Urothelium cell line (cell line): ENCODE data around the gene MAPK8IP1.
"Not testable (repeated sequence)": the region's sequence is repeated elsewhere in the genome, so short reads cannot be mapped to it uniquely, and the experiment has no call there.

Source experiments
- DNase-seq: peaks from one replicate; pipeline ENCODE4 v3.0.0; 2011; ENCODE audit warnings: low spot score, mixed read lengths
- FAIRE-seq: peaks from 2 replicates; lab custom pipeline; 2011; peaks lifted over from hg19 to GRCh38; lab: Jason Lieb, UNC

MAPK8IP1 gene

GRCh38 chr11:45885274-45885920 is at the start of gene MAPK8IP1:
TSS of gene MAPK8IP1 (plus strand) at chr11:45885651. CDS start at chr11:45885821, 170 bp downstream.
- DNase-seq: peak; percentile 82
- no peak for FAIRE-seq

- FAIRE-seq: no peak
- DNase-seq: no peak
Observed at GRCh38 chr11:45839204-45839603, 46.2 kb upstream of the MAPK8IP1 start.

- FAIRE-seq, DNase-seq: not testable (repeated sequence)
Observed at GRCh38 chr11:45840251-45840650, 45.2 kb upstream of the MAPK8IP1 start.

- no peak for FAIRE-seq
- peak; percentile 88 for DNase-seq
Observed at GRCh38 chr11:45843158-45843924, 42.1 kb upstream of the MAPK8IP1 start.

- DNase-seq (no peak), FAIRE-seq (no peak)
Observed at GRCh38 chr11:45844822-45845578, 40.5 kb upstream of the MAPK8IP1 start.

DNA sequence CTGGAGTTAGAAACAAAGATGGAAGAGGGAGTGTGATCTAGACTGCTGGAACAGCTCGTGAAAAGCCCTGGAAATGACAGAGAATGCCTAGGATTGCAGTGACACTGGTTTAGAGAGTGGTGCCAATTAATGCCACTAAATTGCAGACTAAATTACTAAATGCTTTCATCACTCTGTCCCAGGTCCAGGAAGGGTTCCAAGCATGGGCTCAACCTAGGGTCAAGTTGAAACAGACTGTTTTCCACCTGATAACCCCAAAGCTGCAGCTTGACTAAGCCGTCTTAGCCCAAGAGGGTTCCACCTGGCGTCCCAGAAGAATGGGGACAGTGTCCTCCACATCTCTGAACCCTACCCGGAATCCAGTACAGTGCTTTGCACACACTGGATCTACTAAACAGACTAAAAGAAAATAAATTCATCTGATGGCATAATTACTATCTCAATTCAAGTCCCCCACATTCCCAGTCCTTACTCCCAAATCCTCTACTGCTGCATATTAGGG is 39.2 kb upstream of the MAPK8IP1 start:
- no peak for DNase-seq
- FAIRE-seq: no peak

- peak; percentile 93 for FAIRE-seq
- DNase-seq: peak; percentile 99
Observed at GRCh38 chr11:45846974-45847910, 38.2 kb upstream of the MAPK8IP1 start, which contains the start of gene CRY2. TSS of gene CRY2 (plus strand) at chr11:45847475. CDS start at chr11:45847491, 16 bp downstream.

DNA sequence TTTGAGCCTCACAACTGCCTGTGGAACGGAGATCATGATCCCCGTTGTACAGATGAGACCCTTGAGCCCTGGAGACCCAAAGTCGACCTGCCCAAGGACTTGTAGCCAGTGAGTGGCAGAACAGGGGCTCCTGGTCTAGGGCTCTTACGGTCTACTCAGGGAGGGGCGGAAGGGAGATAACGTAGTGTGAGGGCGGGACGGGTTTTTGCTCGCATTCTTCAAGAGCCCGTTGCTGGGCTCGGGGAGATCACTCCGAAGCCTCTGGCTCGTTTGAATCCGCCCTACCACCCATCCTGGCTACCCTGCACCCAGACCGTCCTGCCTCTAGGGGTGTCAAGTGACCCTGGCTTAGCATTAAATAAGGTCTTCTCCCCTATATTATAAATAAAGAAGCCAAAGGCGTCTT is 37.5 kb upstream of the MAPK8IP1 start:
- no peak for FAIRE-seq

GRCh38 chr11:45848654-45849081 is 36.8 kb upstream of the MAPK8IP1 start:
- DNase-seq (no peak), FAIRE-seq (no peak)

More for the DNA sequence above, 37.5 kb upstream of the MAPK8IP1 start:
- DNase-seq: peak; percentile 58

- DNase-seq: no peak
- FAIRE-seq: no peak
Observed at GRCh38 chr11:45850446-45850845, 35.0 kb upstream of the MAPK8IP1 start.

DNA sequence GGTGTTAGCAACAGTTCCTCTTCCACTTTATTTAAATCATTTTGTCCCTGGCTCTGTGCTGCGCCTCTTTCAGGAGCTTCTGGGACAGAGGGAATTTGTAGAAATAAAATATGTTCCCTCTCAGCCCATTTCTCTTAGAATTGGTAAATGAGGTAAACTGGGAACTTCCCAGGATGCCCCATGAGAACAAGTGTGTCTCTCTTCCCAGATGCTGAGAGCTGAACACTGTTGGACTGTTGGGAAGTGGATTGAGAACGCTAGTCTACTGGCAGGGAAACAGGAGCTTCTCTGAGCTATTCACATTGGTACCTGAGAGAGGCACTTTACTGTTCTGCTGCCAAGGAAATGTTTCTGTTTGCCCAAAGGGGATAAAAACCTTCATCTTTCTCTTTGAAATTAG is 34.2 kb upstream of the MAPK8IP1 start:
- DNase-seq (no peak), FAIRE-seq (no peak)

- no peak for DNase-seq
- no peak for FAIRE-seq
Observed at GRCh38 chr11:45852018-45852711, 33.3 kb upstream of the MAPK8IP1 start.

DNA sequence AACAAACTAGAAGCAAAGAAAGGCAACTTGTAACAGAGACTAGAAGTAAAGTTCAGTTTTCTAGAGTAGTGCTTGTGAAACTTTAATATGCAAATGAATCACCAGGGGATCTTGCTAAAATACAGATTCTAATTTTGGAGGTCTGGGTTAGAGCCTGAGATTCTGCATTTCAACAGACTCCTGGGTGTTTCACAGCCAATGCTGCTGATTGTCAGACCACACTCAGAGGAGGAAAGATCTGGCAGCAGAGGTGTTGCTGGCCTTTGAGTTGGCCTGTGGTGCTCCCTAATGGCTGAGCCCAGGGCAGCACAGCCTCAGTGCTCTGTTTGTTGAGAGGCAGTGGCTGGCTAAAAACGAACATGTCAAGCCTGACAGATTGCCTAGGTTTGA is 32.7 kb upstream of the MAPK8IP1 start:
- DNase-seq: no peak
- no peak for FAIRE-seq

- FAIRE-seq: no peak
- no peak for DNase-seq
Observed at GRCh38 chr11:45853332-45854219, 31.9 kb upstream of the MAPK8IP1 start.

- FAIRE-seq: no peak
- no peak for DNase-seq
Observed at GRCh38 chr11:45855308-45855707, 30.1 kb upstream of the MAPK8IP1 start.

DNA sequence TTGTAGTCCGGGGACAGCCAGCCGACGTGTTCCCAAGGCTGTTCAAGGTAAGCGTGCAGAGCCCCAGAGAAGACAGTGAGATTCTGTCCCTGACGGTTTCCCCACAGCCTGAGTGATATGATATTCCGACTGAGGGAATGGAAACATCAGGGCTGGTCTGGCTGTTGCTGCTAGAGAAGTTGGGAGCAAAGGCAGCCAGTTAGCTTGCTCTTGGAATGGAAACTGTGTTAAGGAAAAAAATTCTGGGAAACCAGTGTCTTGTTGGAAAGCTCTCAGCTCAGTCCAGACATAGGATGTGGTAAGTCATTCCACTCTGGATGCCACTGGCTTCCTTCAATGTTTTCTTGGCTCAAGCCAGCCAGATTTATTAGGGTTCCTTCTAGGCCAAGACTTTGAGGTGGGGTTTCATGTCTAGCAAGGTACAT is 29.4 kb upstream of the MAPK8IP1 start:
- DNase-seq (no peak), FAIRE-seq (no peak)

DNA sequence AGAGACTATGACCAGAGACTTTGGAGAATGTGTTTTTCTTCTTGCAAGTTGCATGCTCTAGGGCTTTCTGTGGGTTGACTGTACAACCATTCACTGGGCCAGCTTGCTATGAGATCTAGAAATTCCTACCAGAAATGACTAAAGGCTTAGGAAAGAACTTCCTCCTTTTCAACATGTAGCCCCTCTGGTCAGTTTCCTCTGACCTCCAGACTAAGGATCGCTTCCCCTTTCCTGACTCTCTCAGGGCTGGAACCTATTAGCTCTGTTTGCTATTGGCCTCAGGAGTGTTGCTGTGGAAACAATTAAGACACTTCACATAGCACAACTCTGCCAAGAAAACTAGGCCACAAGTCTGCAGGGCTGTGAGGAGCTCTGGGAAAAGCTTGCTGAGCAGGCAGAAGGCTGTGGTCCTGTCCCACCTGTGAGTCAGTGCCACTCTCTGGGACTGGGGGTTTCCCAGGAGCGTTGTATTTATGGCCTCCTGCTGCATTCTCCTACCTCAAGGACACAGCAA is 27.4 kb upstream of the MAPK8IP1 start:
- FAIRE-seq (no peak), DNase-seq (no peak)

DNA sequence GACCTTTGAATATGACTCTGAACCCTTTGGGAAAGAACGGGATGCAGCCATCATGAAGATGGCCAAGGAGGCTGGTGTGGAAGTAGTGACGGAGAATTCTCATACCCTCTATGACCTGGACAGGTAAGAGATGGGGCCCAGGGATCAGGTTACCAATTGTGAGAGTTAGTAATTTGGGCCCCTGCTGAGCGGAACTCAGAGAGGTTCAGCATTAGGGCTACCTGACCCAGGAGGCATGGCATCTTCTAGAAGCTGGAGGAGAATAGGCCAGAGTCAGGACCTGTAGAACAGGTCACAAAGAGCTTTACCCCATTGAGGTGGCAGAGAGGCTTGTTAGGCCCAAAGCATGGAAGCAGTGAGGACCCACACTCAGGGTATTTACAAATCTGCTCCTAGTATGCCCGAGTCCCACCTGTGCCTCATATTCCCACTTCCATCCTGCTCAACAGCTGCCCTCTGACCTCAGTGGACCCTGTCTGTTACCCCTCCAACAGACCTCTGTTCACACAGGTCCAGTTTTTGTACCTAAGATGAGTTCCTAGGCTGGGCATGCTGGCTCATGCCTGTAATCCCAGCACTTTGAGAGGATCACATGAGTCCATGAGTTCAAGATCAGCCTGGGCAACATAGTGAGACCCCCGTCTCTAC is 26.6 kb upstream of the MAPK8IP1 start:
- no peak for FAIRE-seq
- DNase-seq: no peak
